Measurements from ENCODE around the gene RPL4. TPM values are rescaled to one million over a fixed set of nuclear protein-coding genes. Genes with fewer than 3 reads are reported as not detected.
A peak's percentile ranks its signal among the peaks of the same experiment; 100 is the strongest.

Gene RPL4
- total and polyA plus RNA-seq, 9 of the 15 experiments (the other 6 are each of a cell fraction or from before 2014, with no cell fraction given): 2,055 to 7,760 (median 5,069) TPM

DNA sequence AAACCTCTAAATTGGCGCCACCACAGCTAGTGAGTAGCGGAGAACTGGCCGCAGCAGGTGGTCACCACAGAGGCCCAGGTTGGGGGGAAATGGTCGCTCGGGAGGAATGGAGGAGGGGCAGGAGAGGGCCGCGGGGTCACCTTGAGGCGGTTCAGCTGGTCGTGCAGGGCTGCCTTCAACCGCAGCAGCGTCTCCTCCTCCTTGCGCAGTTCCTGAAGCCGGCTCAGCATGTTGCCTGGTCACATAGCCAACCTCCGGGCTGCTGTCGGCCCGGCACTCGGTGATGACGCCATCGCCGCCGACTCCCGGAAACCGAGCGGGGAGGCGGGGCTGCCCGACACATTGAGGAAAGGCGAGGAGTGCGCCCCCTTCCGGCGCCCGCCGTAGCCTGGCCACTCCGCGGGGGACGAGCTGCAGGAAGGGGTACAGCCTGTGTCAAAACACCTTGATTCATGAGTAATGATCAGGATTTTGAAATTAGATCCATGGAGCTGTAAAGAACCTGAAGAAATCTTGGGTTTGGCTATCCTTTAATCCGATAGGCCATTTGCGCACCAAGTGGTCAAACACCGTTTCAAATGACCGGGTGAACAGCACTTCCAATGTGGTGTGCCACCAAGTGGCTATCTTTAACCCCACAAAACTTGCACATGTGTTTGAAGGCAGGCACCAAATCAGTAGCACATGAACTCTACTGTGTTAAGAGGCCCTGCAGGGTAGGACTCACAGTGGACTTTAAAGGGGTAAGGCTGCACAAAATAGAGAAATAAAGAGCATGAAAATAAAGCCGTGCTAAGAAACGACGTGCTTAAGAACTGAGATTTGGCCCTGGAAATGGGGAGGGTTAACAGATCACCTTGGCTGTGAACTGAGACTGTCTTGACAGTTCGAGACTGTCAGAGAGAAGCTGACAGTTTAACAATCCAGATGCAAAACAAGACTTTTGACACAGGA, 6.9 kb downstream of the RPL4 start, which contains the start of gene SNAPC5 (continued):
- TF ChIP-seq TSHZ1 (CRISPR knock-in tag; IDR thresholded peaks at IDR 0.05): no peak
- TF ChIP-seq TCF7 (IDR thresholded peaks at IDR 0.05; ENCODE audit: borderline replicate concordance): no peak
- peak; percentile 68 for TF ChIP-seq DPF2 (IDR thresholded peaks at IDR 0.05)
- peak in 1 of 2 experiments; percentile 64 for TF ChIP-seq AFF1 (IDR thresholded peaks at IDR 0.05; ENCODE audit: low read depth in 1 of 2, partially characterized antibody in 2 of 2)
- TF ChIP-seq HOXB6 (CRISPR knock-in tag; IDR thresholded peaks at IDR 0.05; ENCODE audit: borderline replicate concordance): no peak
- no peak for TF ChIP-seq ZNF586 (CRISPR knock-in tag; conservative IDR thresholded peaks at IDR 0.05)
- TF ChIP-seq, protein P1, sequence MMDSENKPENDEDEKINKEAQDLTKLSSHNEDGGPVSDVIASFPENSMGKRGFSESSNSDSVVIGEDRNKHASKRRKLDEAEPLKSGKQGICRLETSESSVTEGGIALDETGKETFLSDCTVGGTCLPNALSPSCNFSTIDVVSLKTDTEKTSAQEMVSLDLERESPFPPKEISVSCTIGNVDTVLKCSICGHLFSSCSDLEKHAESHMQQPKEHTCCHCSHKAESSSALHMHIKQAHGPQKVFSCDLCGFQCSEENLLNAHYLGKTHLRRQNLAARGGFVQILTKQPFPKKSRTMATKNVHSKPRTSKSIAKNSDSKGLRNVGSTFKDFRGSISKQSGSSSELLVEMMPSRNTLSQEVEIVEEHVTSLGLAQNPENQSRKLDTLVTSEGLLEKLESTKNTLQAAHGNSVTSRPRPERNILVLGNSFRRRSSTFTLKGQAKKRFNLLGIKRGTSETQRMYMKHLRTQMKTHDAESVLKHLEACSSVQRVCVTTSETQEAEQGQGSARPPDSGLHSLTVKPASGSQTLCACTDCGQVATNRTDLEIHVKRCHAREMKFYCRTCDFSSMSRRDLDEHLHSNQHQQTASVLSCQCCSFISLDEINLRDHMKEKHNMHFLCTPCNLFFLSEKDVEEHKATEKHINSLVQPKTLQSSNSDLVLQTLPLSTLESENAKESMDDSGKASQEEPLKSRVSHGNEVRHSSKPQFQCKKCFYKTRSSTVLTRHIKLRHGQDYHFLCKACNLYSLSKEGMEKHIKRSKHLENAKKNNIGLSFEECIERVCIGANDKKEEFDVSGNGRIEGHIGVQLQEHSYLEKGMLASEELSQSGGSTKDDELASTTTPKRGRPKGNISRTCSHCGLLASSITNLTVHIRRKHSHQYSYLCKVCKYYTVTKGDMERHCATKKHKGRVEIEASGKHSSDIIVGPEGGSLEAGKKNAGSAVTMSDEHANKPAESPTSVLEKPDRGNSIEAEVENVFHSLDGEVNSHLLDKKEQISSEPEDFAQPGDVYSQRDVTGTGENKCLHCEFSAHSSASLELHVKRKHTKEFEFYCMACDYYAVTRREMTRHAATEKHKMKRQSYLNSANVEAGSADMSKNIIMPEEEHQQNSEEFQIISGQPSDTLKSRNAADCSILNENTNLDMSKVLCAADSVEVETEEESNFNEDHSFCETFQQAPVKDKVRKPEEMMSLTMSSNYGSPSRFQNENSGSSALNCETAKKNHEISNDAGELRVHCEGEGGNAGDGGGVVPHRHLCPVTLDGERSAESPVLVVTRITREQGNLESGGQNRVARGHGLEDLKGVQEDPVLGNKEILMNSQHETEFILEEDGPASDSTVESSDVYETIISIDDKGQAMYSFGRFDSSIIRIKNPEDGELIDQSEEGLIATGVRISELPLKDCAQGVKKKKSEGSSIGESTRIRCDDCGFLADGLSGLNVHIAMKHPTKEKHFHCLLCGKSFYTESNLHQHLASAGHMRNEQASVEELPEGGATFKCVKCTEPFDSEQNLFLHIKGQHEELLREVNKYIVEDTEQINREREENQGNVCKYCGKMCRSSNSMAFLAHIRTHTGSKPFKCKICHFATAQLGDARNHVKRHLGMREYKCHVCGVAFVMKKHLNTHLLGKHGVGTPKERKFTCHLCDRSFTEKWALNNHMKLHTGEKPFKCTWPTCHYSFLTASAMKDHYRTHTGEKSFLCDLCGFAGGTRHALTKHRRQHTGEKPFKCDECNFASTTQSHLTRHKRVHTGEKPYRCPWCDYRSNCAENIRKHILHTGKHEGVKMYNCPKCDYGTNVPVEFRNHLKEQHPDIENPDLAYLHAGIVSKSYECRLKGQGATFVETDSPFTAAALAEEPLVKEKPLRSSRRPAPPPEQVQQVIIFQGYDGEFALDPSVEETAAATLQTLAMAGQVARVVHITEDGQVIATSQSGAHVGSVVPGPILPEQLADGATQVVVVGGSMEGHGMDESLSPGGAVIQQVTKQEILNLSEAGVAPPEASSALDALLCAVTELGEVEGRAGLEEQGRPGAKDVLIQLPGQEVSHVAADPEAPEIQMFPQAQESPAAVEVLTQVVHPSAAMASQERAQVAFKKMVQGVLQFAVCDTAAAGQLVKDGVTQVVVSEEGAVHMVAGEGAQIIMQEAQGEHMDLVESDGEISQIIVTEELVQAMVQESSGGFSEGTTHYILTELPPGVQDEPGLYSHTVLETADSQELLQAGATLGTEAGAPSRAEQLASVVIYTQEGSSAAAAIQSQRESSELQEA (IDR thresholded peaks at IDR 0.05; ENCODE audit: low read depth): no peak
- peak; percentile 93 to 94; a peak in 3 of 4 replicates for TF ChIP-seq SIN3A (IDR thresholded peaks at IDR 0.05; ENCODE audit: borderline replicate concordance in 2 of 2, control insufficient read depth in 1 of 2, low read depth in 2 of 2, low read length in 2 of 2)
